ENCODE measurements around the gene HEPH.
"Not testable (repeated sequence)": the region's sequence is repeated elsewhere in the genome, so short reads cannot be mapped to it uniquely, and the experiment has no call there.

The HEPH gene, protein sequence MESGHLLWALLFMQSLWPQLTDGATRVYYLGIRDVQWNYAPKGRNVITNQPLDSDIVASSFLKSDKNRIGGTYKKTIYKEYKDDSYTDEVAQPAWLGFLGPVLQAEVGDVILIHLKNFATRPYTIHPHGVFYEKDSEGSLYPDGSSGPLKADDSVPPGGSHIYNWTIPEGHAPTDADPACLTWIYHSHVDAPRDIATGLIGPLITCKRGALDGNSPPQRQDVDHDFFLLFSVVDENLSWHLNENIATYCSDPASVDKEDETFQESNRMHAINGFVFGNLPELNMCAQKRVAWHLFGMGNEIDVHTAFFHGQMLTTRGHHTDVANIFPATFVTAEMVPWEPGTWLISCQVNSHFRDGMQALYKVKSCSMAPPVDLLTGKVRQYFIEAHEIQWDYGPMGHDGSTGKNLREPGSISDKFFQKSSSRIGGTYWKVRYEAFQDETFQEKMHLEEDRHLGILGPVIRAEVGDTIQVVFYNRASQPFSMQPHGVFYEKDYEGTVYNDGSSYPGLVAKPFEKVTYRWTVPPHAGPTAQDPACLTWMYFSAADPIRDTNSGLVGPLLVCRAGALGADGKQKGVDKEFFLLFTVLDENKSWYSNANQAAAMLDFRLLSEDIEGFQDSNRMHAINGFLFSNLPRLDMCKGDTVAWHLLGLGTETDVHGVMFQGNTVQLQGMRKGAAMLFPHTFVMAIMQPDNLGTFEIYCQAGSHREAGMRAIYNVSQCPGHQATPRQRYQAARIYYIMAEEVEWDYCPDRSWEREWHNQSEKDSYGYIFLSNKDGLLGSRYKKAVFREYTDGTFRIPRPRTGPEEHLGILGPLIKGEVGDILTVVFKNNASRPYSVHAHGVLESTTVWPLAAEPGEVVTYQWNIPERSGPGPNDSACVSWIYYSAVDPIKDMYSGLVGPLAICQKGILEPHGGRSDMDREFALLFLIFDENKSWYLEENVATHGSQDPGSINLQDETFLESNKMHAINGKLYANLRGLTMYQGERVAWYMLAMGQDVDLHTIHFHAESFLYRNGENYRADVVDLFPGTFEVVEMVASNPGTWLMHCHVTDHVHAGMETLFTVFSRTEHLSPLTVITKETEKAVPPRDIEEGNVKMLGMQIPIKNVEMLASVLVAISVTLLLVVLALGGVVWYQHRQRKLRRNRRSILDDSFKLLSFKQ

DNA sequence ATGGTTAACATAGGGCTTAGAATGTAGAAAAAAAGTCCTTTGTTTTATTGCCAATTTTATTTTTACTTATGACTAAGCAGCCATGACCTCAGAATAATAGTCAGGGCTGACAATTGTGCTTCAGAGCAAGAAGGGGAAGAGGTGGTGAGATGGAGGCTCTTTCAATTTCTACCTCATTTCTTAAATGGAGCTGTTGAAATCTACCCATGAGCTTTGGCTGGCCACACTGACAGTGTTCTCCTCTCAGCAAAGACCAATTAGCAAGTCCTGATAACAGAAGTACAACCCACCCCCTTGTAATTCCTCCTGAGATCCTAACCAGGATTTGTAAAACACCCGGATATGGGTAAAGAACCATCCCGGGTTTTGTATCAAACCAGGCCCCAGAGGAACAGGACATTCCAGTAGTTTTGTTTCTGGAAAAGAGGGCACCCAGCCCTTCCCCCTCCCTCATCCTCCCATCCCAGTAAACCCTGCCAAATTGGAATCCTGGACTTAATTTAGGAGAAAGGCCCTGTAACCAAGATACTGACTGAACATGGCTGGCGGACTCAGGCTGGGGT is at the start of gene HEPH:
Gene HEPH, plus strand, starts transcription at position 399 of the 563 bp plus-strand sequence. CDS start 6,324 bp downstream, outside the sequence.
- DNase-seq, result no peak

DNA sequence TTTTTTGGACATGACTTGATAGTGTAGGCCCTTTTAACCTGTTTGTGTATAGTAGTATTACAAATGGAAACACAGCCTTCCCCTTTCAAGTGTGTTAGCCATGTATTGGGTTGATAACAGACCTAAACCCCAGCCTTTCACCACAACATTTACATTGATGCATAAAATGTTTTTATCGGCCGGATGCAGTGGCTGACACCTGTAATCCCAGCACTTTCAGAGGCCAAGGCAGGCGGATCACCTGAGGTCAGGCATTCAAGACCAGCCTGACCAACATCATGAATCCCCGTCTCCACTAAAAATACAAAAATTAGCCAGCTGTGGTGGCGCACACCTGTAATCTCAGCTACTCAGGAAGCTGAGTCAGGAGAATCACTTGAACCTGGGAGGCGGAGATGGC is 45.3 kb upstream of the HEPH start:
- not testable (repeated sequence) for DNase-seq

DNA sequence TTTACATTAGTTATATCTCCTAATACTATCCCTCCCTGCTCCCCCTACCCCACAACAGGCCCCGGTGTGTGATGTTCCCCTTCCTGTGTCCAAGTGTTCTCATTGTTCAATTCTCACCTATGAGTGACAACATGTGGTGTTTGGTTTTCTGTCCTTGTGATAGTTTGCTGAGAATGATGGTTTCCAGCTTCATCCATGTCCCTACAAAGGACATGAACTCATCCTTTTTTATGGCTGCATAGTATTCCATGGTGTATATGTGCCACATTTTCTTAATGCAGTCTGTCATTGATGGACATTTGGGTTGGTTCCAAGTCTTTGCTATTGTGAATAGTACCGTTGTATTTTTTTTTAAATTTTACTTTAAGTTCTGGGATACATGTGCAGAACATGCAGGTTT is 42.7 kb upstream of the HEPH start:
- not testable (repeated sequence) for DNase-seq

DNA sequence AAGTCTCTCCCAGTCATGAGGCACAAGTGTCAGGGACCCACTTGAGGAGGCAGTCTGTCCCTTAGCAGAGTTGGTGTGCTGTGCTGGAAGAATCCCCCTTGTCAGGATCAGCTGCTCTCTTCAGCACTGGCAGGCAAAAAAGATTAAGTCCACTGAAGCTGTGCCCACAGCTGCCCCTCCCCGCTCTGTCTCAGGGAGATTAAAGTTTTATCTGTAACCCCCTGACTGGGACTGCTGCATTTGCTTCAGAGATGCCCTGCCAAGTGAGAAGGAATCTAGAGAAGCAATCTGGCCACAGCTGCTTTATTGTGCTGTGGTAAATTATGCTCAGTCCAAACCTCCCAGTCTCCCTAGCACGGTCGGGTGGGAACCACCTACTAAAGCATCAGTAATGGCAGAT is 37.4 kb upstream of the HEPH start:
- DNase-seq, result no peak

DNA sequence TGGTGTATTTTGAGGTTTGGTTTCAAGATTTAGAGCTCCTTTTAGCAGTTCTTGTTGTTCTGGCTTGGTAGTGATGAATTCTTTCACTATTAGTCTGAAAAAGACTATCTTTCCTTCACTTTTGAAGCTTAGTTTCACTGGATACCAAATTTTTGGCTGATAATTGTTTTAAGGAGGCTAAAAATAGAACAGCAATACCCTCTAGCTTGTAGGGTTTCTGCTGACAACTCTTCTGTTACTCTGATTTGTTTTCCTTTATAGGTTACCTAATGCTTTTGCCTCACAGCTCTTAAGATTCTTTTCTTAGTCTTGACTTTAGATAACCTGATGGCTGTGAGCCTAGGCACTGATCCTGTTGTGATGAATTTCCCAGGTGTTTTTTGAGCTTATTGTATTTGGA is 33.6 kb upstream of the HEPH start:
- no peak for DNase-seq

DNA sequence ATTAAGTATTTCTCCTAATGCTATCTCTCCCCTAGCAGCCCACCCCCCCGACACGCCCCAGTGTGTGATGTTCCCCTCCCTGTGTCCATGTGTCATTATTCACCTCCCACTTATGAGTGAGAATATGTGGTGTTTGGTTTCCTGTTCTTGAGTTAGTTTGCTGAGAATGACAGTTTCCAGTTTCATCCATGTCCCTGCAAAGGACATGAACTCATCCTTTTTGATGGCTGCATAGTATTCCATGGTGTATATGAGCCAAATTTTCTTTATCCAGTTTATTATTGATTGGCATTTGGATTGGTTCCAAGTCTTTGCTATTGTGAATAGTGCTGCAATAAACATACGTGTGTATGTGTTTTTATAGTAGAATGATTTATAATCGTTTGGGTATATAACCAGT is 28.8 kb upstream of the HEPH start:
- DNase-seq, result not testable (repeated sequence)

DNA sequence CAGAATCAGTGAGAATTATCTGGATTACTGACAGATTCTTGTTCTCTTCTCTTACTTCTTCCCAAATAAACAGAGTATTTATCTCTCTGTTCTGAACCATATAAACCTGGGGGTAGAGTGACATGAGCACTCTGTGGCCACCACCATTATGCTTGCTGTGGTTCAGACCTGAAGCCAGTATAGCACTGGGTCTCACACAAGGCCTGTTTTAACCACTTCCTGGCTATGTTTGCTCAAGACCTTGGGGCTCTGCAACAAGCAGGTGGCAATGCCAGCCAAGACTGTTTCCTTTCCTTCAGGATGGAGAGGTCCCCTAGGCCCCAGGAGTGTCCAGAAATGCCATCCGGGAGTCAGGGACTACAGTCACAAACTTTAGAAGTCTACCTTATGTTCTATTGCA is 21.7 kb upstream of the HEPH start:
- no peak for DNase-seq

DNA sequence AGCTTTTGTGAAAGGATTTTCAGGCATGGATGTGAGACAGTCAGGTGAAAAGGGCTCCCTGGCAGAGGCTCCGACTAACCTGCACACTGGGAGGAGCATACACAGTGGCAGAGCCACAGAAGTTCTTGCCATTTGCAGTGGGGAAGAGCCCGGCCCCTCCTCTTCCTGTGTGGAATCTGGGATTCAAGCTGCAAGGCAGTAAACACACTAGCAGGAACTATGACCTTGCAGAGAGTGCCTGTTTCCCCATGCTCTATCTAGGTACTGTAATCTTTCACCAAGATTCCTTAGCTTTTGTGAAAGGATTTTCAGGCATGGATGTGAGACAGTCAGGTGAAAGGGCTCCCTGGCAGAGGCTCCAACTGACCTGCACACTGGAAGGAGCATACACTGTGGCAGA is 19.8 kb upstream of the HEPH start:
- no peak for DNase-seq

DNA sequence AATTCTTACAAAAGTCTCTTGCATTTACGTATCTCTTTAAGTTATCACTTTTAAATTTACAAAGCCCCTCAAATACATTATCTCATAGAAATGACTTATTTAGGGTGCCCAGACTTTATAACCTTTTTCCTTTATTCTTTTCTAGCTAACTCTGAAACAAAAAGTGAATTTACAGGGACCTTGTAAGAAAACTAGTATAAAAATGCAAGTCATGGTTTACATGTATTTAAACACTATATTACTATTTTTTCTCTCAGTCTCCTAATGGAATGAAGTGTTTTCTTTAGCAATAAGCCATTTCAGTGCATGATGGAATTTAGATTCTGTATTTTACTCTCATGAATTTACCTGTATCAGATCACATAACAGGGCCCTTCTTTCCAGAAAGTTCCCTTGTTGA is 14.5 kb upstream of the HEPH start:
- DNase-seq, result no peak

DNA sequence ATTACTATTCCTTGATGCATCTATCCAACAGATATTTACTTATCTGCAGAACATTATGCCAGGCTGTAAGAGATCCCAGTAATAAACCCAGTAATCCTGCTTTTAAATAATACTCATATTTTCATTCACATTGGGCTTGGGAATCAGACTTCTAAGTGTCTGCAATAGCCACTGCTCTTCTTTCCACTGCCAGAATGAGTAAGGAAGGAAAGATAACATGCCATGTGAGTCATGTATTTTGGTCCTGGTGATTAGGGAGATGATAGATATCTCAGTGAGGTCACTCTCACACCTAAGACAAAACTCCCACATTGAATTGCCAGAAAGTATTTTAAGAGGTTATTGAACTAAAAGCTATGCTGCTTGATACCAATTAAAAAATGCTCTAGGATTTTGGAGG is 13.9 kb upstream of the HEPH start:
- no peak for DNase-seq

DNA sequence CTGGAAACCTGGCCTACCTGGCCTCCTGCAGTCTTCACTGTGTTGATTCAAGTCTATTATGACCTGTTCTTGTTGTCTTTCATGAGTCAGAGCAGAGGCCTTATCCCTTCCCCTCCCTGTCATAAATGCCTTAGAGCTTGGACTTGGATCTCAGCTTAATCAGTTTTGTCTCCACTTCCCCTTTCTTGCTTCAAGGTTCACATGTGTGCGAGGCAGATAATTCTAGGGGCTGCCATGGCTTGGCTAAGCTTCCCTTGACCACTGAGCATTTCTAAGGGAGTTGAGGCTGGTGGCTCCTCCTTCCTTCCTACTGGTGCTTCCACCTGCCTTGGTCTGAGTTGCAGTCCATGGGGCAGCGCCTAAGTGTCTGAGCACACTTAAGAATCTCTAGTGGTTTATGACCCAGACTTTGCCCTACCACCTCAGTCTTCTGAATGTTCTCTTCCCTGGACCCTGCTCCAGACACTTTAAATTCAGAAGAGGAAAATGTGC is 1.7 kb upstream of the HEPH start:
- no peak for DNase-seq

DNA sequence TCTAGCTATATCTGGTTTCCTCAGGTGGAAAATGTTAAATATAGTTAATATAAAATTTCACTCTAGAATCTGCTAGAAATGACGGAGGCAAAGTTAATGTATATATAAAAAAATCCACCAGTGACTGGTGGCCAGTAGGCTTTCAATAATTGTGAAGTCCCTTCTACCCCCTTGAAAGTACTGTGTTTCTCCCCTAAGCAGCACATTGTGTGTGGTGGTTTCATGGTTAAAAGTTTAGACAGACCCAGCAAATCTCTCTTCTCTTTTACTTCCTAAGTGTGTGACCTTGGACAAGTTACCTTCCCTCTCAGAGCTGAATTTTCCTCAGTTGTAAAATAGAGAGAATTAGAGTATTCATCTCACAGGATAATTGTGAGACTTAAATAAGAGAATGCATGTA is 600 bp upstream of the HEPH start:
- DNase-seq, result no peak

DNA sequence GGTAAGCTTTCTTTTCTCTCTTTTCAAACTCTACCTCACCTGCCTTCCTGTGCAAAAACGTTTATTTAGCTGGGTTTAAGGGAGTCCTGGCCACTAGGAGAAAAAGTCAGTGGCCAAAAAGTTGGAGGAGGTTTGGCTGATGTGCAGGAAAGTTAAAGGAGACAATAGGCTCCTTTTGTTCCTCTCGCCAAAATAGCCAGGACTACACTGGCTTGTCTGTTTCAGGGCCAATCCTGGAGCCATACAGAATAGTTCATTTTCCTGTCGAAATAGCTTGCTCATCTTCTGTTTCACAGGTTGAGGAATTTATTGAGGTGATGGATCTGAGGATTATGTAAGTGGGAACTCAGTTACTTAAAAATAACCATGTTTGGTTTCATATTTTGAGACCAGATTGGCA is 423 bp downstream of the HEPH start:
- DNase-seq, result no peak

DNA sequence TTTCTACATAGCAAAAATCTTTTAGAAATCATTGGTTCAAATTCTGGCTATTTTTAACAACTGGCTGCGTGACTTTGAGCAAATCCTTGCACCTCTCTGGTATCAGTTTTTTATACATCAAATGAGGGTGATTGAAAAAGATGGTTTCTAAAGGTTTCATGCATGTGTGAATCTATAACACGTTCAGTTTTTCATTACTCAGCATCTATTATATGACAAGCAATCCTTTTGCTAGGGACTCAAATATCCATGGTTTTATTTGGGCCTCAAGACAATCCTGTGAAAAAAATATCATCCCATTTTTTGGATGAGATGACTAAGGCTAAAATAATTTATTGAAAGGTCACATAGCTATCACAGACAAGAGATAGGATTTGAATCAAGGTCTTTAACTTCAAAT is 884 bp downstream of the HEPH start:
- no peak for DNase-seq

DNA sequence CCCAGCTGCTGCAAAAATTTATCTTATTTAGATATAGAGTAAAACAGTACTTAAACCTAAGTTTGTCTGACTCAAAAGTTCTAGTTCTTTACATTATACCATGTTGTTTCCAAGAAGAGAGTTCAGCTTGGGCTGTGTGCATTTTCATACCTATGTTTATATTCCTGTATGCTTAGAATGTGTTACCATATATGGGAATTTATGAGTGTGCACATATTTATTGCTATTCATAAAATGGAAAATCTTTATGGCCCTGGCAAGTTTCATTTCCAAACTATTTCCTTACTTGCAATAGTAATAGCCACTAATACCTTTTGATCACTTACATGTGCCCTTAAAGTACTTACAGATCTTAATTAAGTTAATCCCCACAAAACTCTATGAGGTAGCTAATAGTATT is 2.6 kb downstream of the HEPH start:
- DNase-seq, result no peak

DNA sequence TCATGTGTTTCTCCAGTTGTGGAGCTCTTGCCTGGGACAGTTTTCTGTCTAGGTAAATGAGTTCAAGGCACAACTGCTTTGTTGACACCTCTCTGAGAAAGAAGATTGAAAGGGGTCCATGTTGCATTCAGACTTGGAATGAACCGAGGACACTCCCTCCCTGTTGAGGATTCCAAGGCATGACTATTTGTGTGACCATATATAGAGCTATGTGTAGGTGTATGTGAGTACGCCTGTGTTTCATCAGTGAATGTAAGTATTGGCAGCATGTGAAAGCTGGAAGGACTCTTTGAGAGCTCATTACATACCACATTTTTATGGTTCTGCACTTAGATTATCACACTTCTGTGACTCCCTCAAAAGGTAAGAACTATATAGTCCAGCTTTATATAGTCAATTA is 3.4 kb downstream of the HEPH start:
- DNase-seq, result no peak

DNA sequence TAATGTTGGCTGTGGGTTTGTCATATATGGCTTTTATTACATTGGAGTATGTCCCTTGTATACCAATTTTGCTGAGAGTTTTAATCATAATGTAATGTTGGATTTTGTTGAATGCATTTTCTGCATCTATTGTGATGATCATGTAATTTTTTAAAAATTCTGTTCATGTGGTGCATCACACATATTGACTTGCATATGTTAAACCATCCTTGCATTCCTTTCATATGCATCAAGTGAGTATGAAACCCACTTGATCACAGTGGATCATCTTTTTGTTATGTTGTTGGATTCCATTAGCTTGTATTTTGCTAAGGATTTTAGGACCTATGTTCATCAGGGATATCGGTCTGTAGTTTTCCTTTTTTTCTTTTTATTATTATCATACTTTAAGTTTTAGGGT is 12.1 kb downstream of the HEPH start:
- DNase-seq, result no peak

DNA sequence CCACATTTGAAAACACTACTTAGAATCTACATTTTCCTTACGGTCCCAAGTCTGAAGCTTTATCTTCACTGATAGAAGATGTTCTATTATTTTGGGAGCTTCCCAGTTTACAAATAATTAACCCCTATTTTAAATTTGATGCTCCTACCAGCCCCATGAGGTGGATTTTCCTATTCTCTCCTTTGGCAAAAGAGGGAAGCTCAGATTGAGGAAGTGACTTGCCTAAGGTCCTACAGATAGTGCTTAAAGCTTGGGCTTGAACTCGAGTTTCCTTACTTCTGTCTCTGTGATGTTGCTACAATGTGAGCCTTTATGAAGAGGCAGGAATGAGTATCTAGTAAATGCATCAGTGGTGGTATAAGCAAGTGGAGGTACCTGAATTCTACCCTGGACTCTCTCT is 27.5 kb downstream of the HEPH start:
- no peak for DNase-seq

DNA sequence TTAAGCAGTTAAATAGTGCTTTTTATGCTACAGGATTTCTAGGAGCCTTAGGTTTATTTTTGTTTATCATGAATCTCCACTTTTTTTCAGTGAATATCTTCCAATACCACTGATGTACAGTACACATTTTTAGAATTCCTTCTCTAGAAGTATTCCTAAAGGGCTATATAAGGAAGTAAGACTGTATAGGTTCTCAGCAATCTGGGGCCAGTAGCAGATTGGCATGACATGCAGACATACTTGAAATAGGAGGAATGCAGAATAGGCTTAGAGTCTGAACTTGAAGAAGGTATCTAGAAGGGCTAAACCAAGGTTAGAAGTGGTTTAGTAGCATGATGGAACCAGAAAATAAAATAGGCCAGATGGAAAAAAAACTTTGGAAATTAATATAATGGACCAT is 29.8 kb downstream of the HEPH start:
- no peak for DNase-seq

DNA sequence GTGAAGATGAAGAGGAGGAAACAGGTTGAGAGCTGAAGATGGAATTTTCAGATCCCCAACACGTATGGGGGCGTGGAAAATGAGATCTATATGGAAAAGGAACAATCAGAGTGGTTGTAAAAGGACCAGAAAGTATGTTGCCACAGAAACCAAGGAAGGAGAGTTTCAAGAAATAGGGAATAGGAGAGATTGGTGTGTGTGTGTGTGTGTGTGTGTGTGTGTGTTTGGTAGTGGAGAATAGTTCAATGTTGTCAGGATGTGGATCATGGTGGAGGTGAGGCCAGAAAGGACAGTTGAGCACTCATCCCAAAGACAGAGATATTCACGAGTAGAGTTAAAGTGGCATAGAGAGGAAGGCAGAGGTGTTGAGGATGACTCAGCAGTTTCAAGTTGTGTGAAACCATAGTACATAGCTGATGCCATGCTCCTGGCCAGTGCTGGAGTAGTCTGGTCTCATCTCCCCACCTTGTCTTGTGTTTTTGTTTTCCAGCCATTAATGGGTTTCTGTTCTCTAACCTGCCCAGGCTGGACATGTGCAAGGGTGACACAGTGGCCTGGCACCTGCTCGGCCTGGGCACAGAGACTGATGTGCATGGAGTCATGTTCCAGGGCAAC is 36.1 kb downstream of the HEPH start:
- DNase-seq, result no peak

DNA sequence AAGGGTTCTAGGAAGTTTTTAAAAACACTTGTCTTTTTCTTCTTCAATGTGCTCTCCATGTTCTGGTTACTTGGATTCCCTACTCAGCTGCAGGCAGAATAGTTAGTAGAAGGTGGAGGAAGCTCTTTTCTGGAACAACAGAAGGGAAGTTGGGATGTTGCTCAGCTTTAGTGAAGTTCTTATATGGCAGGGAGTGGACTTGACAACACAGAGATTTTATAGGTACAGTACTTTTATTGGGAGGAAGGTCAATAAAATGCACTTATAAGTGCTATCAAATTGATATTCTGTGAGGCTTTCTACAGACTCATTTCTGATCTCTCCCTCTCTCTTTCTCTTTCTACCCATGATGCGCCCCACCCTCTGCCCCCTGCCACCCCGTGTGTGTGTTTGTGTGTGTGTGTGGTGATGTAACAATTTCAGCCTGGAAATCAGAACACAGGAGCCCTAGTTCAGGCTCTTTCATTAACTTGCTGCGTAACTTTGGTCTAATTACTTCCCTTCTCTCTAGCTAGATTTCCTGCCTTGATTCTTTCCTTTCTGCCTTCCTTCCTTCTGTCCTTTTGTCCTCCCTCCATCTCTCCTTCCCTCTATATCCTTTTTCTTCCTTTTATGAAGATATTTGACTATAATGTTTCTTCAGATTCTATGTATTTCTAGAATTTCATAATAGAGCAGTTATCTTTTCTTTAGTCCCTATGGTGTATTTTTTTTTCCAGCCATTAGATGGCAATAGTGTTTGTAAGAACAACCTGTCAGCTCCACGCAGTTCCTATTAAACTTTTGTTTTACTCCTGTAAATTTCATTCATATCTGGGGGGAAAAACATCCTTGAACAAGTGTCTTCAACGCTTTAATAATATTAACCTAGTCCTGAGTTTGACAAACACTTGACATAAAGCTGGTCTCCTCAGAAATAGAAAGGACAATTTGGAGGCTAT is 37.1 kb downstream of the HEPH start:
- no peak for DNase-seq

Data from CD4-positive, alpha-beta T cell treated with Interleukin-4 for 4 hours (primary cell).